GM19193 (cell line): Measurements from ENCODE around the gene MYCL.

Experiments used
- POLR2A ChIP-seq: IDR thresholded peaks from 4 replicates; pipeline ENCODE4 v1.6.1; 2011; ENCODE audit not compliant: insufficient read depth, insufficient read length; ENCODE audit errors: extremely low read depth

Gene MYCL

DNA sequence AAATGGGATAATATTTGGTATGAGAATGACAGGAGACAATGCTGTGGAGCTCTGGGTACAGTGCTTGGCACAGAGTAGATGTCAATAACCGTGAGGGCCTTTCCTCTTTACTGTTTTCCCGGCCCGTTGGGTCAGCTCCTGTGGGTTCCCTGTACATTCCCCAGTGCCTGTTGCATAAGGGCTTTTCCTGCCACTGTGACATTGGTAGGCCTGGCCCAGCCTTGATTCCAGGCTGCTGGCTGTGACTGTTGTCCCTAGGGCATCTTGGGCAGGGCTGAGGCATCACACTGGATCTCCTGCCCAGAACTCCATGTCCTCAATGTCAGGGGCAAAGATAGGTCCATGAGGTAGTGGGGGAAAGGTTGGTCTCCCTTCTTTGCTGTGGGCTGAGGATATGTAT, 25.8 kb upstream of the MYCL start:
- no peak for TF ChIP-seq POLR2A

DNA sequence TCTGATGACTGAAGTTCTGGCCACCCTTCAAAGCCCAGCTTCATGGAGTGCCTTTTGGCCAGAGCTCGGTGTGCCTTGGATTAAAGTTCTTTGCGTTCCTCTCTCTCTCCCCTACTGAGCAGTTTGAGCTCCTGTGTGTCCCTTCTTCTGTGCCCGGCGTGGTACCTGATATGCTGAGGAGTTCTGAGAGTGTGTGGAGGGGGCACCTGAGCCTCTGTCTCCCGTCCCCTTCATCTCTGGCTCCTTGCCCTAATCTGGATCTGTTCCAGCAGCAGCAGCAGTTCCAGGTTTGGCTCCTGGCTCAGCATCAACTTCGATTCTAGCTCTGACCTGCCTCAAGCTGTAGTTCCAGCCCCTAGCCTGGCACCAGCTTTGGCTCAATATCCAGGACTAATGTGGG, 25.1 kb upstream of the MYCL start:
- TF ChIP-seq POLR2A = no peak

DNA sequence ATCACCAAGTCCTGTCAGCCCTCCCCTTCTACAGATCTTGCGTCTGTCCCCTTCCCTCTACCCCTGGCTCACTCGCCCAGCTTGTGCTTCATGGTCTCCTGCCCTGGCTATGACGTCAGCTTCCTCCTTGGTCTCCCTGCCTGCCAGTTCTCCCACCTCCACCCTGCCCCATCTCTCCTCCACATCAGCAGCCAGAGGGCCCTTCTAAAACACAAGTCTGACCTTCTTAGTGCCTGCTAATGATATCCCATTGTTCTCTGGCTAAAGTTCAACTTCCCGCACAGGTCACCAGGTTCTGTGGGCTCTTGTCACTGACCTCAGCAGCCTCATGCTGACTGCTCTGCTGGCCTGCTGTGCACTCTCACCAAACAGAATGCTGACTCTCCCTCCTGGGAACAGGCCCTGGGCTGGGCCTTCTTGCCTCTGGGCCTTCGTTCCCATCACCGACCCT, 24.7 kb upstream of the MYCL start:
- TF ChIP-seq POLR2A = no peak

DNA sequence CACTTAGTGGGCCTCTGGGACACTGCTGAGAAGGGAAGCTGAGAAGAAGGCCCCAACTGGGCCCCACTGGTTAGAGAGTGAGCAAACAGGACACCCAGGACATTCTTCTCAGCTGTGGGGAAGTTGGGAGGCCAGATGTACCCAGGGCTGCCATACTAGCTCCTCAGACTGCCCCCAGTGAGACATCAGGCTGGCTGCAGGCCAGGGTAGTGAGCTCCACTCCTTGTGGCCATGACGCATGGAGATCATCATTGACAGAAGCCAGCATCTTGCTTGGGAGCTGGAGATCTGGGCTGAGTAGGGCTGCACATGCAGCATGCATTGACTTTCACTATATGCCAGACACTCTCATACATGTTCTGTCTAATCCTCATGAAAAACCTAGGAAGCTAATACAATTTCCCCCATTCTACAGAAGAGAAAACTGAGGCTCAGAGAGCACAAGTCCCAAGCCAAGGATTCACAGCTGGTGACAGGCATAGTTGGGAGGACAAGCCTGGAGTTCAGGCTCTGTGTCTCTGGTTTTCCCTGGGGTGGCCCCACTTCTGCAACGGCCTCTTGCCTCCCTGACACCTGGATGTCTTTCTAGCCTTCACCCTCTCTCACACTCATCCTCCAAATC, 24.1 kb upstream of the MYCL start:
- no peak for TF ChIP-seq POLR2A

DNA sequence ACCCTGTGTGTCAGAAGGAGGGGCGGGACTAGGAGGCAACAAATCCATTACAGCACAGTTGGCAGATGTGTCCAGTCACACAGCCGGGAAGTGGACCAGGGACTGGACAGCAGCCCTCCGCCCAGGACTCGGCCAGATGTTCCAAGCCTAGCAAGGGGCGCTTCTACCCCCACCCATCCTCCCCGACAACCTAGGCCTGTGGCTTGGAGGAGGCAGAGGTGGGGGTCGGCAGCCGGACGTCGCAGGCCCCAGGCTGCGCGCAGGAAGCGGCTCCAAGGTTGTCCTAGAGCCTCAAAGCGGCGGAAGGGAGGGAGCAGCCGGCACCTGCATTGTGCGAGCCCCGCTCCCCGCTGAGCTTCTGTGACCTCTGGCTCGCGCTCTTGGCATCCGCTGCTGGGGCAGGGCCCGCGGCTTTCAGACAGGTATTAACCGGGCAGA, 20.6 kb upstream of the MYCL start:
- no peak for TF ChIP-seq POLR2A

DNA sequence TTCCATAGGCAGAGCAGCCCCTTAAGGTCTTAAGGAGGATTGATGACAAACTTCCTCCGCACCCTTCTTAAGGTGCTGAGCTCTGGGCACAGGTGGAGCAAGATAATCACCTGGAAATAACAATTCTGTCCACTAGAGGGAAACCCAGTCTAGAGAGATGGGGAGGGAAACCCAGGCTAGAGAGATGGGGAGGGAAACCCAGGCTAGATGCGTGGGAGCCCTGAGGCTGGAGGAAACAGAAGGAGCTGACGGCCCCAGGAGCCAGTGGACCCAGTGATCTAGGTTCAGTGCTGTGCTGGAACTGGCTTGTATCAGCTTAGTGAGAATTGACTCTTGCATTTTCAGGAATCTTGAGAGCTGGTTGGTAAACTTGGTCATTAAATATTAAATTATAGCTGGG, 17.8 kb upstream of the MYCL start:
- no peak for TF ChIP-seq POLR2A

DNA sequence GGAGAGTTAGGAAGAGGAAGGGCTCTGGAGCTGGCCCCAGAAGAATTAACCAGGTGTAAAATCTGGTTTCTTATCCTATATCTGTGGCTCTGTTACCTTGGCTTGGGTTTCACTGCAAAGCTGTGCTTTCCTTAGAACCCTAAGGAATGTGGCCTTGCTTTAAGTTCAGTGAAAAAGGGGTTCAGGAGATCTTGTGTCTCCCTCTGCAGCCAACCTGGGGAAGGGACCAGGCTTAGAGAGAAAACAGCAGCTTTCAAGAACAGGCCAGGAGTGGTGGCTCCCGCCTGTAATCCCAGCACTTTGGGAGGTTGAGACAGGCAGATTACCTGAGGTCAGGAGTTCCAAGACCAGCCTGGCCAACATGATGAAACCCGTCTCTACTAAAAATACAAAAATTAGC, 16.1 kb upstream of the MYCL start:
- no peak for TF ChIP-seq POLR2A

DNA sequence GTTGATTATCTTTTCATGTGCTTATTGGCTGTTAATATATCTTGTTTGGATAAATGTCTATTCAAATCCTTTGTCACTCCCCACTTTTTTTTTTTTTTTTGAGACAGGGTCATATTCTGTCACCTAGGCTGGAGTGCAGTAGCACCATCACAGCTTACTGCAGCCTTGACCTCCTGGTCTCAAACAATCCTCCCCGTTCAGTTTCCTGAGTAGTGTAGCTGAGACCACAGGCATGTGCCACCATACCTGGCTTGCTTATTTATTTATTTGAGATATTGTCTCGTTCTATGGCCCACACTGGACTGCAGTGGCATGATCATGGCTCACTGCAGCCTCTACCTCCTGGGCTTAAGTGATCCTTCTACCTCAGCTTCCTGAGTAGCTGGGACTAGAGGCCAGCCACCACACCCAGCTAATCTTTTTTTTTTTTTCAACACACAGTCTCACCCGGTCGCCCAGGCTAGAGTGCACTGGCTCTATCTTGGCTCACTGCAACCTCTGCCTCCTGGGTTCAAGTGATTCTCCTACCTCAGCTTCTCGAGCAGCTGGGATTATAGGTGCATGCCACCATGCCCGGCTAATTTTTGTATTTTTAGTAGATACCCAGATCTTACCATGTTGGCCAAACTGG, 13.9 kb upstream of the MYCL start:
- no peak for TF ChIP-seq POLR2A

DNA sequence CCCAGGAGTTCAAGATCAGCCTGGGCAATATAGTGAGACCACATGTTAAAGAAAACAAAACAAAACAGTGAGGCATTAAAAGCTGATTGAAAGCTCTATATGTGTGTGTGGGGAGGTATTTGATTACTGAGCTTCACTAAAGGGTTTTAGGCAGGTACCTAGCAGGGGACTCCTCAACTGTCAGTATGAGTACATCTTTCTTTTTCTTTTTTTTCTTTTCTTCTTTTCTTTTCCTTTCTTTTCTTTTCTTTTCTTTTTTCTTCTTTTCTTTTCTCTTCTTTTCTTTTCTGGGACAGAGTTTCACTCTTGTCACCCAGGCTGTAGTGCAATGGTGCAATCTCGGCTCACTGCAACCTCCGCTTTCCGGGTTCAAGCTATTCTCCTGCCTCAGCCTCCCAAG, 8.5 kb upstream of the MYCL start:
- no peak for TF ChIP-seq POLR2A

DNA sequence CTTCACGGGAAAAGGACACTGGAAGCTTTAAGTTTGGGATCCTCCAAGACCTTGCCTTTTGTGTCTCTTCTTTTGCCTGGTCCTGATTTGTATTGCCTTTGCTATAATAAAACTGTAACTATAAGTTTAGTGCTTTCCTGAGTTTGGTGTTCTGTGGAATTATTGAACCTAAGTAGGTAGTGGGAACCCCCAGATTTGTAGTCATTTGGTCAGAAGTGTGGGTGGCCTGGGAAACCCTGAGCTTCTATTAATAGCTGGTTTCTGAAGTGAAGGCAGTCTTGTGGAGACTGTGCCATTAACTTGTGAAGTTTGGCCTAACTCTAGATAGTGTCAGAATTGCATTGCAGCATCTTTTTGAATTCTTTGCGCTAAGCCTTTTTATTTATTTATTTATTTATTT, 6.8 kb upstream of the MYCL start:
- TF ChIP-seq POLR2A = no peak

DNA sequence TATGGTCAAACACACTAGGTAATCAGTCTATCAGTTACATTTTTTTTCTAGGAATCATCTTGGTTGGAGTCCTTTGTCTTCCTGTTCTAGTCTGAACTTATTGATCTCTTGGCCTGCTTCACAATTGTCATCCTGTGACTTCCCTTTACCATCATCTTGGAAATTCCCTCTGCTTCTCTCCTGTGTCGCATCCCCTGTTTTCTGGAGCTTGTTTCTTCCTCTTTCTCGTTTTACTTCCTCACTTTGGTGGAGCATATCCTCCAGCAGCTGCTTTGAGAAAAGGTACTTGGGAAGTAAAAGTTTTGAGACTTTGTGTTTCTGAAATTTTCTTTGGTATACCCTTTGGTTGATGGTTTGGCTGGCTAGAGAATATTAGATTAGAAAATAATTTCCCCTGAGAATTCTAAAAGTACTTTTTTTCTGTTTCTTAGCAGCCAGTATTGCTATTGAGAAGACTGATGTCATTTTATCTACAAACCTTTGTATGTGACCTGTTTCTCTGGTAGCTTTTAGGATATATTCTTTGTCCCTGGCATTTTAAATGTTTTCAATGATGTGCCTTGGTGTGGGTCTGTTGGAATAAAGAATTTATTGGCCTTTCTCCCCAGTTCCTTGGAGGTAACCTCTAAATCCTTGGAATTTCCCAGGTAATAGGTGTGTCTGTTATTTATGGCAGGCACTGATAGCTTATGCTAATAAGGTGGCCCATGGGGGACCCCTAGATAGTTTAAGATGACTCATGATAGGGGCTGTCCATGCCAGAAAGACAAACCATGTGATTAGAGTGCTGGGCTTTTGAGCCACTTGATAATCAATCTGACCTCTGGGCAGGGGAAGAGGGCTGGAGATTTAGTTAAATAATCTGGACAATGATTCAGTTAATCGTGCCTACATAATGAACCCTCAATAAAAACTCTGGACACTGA, 6.1 kb upstream of the MYCL start:
- TF ChIP-seq POLR2A = no peak

DNA sequence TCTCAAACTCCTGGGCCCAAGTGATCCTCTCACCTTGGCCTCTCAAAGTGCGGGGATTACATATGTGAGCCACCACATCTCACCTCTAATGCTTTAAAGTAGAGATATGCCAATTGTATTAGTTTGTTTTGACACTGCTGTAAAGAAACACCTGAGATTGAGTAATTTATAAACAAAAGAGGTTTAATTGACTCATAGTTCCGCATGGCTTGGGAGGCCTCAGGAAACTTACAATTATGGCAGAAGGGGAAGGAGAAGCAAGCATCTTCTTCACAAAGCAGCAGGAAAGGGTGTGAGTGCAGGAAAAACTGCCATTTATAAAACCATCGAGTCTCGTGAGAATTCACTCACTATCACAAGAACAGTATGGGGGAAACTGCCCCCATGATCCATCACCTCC, 3.5 kb upstream of the MYCL start:
- TF ChIP-seq POLR2A = no peak

DNA sequence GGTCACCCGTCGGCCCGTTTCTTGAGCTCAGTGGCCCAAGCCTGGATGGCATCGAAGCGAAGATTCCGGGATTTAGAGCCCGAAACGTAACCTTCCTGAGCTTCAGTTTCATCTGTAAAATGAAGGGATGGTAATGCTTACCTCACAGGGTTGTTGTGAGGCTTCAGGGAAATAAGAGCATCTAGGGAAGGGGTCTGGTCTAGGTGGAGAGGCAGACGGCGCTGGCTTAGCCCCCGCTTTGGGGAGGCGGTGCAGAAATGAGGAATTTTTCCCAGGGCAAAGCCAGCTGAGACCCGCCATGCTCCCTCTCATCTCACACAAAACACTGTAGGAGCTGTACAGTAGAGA, 717 bp upstream of the MYCL start:
- TF ChIP-seq POLR2A = no peak

DNA sequence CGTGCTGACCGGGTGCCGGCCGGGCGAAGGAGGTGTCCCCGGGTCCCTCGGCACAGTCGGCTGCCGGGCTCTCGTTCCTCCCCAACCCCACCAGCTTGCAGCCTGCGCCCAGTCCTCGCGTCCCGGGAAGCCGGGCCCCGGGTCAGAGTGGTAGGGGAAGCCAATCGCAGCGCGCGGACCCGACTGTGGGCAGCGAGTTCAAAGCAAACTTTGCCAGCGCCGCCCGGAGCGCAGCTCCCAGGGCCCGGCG, 328 bp downstream of the MYCL start:
- TF ChIP-seq POLR2A = no peak

DNA sequence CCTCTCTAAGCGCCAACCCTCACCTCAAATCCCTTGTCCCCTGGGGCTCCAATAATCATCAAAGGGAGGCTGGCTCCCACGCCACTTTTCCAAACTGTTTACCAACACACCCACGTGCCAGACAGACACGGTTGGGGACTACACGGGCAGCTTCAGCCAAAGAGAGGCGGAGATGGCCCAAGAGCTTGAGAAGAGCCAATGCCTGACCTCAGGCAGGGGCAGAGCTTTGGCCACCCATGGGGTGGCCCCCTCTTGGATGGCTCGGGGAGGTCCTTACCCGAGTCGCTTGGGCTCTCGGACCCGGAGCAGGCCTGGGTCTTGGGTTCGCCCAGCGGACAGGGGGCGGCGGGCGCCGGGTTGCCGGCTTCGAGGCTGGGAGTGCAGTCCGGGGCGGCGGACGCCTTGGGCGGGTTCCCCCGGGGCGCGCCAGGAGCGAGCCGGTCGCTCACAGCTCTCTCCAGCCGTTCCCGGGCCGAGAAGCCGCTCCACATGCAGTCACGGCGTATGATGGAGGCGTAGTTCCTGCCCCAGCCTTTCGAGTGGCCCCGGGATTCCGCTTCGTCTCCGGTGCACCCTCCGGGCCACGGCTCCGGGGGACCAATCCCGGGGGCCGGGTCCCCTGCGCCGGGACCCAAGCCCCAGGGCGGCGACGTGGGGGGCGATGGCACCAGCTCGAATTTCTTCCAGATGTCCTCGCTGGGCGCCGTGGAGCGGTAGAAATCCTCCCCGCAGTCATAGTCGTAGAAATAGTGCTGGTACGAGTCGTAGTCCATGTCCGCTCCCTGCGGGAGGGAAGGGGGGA, 854 bp downstream of the MYCL start:
- TF ChIP-seq POLR2A = no peak
